Nucleus accumbens (tissue), 56 donors: ENCODE data around the gene RABGAP1.

Experiments
- DNase-seq, 56 donors: peaks; one replicate each; lab custom pipeline; 2025; lab: John Stamatoyannopoulos, UW

RABGAP1 gene

GRCh38 chr9:122941582-122942234 lies 888 bp downstream of the RABGAP1 start:
- peak in 6 of 56 donors; percentile 8 to 56 (median 26) for DNase-seq

GRCh38 chr9:122944960-122945888 lies 4.4 kb downstream of the RABGAP1 start:
- DNase-seq: no peak

GRCh38 chr9:122946461-122947005 lies 5.7 kb downstream of the RABGAP1 start:
- no peak for DNase-seq

GRCh38 chr9:122948313-122948712 lies 7.5 kb downstream of the RABGAP1 start:
- DNase-seq: no peak

GRCh38 chr9:122949696-122950095 lies 8.9 kb downstream of the RABGAP1 start:
- DNase-seq: no peak

- DNase-seq: no peak
Measured at GRCh38 chr9:122950263-122950662, 9.4 kb downstream of the RABGAP1 start.

- DNase-seq: no peak
Measured at GRCh38 chr9:122951056-122951455, 10.2 kb downstream of the RABGAP1 start.

- no peak for DNase-seq
Measured at GRCh38 chr9:122954253-122954691, 13.5 kb downstream of the RABGAP1 start.

GRCh38 chr9:122955961-122956360 lies 15.1 kb downstream of the RABGAP1 start:
- no peak for DNase-seq

GRCh38 chr9:122961139-122961538 lies 20.3 kb downstream of the RABGAP1 start:
- DNase-seq: no peak

- DNase-seq: no peak
Measured at GRCh38 chr9:122975196-122975595, 34.4 kb downstream of the RABGAP1 start.

- DNase-seq: no peak
Measured at GRCh38 chr9:122978601-122979000, 37.8 kb downstream of the RABGAP1 start.

GRCh38 chr9:122986010-122986409 lies 45.2 kb downstream of the RABGAP1 start:
- DNase-seq: no peak

- DNase-seq: no peak
Measured at GRCh38 chr9:122988141-122988540, 47.3 kb downstream of the RABGAP1 start.

GRCh38 chr9:122988920-122989621 lies 48.3 kb downstream of the RABGAP1 start:
- DNase-seq: no peak

- peak in 14 of 56 donors; percentile 3 to 30 (median 18) for DNase-seq
Measured at GRCh38 chr9:122991370-122991830, 50.6 kb downstream of the RABGAP1 start.

- no peak for DNase-seq
Measured at GRCh38 chr9:122996586-122996985, 55.8 kb downstream of the RABGAP1 start.

- DNase-seq: no peak
Measured at GRCh38 chr9:122998448-122998847, 57.6 kb downstream of the RABGAP1 start.

- DNase-seq: no peak
Measured at GRCh38 chr9:123000371-123001068, 59.7 kb downstream of the RABGAP1 start.

- no peak for DNase-seq
Measured at GRCh38 chr9:123002754-123003153, 61.9 kb downstream of the RABGAP1 start.
